Hepatocyte (in vitro differentiated cells): ENCODE data around the gene RASGRP1. TPM values are rescaled to one million over a fixed set of nuclear protein-coding genes. Genes with fewer than 3 reads are reported as not detected.

ENCODE experiments used
- DNase-seq: peaks from one replicate; pipeline ENCODE4 v3.0.0-alpha.2; 2016; ENCODE audit warnings: low spot score
- H2AFZ ChIP-seq: fragments of 200-600 bp; sonication (generic); 2 replicates; pipeline ENCODE4 v1.6.0; 2016; ENCODE audit warnings: antibody characterized with exemption, mild to moderate bottlenecking
- H3K27ac ChIP-seq: fragments of 200-600 bp; sonication (generic); 2 replicates; pipeline ENCODE4 v1.5.1; 2016; ENCODE audit warnings: mild to moderate bottlenecking
- H3K27me3 ChIP-seq: fragments of 200-600 bp; sonication (generic); 2 replicates; pipeline ENCODE4 v1.6.1; 2016
- H3K36me3 ChIP-seq: fragments of 200-600 bp; sonication (generic); replicated peaks from 2 replicates; pipeline ENCODE4 v1.5.1; 2016; ENCODE audit warnings: low read depth; ENCODE audit not compliant: insufficient read depth
- H3K4me1 ChIP-seq: fragments of 200-600 bp; sonication (generic); 2 replicates; pipeline ENCODE4 v1.5.1; 2016; ENCODE audit warnings: mild to moderate bottlenecking, moderate library complexity; ENCODE audit not compliant: insufficient read depth
- H3K4me2 ChIP-seq: fragments of 200-600 bp; sonication (generic); 2 replicates; pipeline ENCODE4 v1.6.0; 2016
- H3K4me3 ChIP-seq: fragments of 200-600 bp; sonication (generic); 2 replicates; pipeline ENCODE4 v1.5.1; 2016; ENCODE audit warnings: mild to moderate bottlenecking
- H3K79me2 ChIP-seq: fragments of 200-600 bp; sonication (generic); 2 replicates; pipeline ENCODE4 v1.6.0; 2017; ENCODE audit warnings: mild to moderate bottlenecking
- H3K9me2 ChIP-seq: fragments of 200-600 bp; sonication (generic); replicated peaks from 2 replicates; pipeline ENCODE4 v1.6.0; 2017; ENCODE audit warnings: mild to moderate bottlenecking; ENCODE audit not compliant: insufficient read depth
- H3K9me3 ChIP-seq: fragments of 200-600 bp; sonication (generic); 2 replicates; pipeline ENCODE4 v1.5.1; 2016; ENCODE audit warnings: low read depth, mild to moderate bottlenecking
- H4K20me1 ChIP-seq: fragments of 200-600 bp; sonication (generic); 2 replicates; pipeline ENCODE4 v1.6.0; 2016; ENCODE audit warnings: mild to moderate bottlenecking; ENCODE audit not compliant: insufficient read depth, poor library complexity, severe bottlenecking
- EZH2 ChIP-seq: fragments of 200-600 bp; sonication (generic); IDR thresholded peaks from 2 replicates; pipeline ENCODE4 v1.6.1; 2016; ENCODE audit warnings: antibody characterized with exemption, mild to moderate bottlenecking, borderline replicate concordance
- EZH2phosphoT487 ChIP-seq: fragments of 200-600 bp; sonication (generic); IDR thresholded peaks from one replicate; pipeline ENCODE4 v1.6.1; 2018; ENCODE audit warnings: antibody characterized with exemption, mild to moderate bottlenecking, low read depth, moderate library complexity; ENCODE audit not compliant: unreplicated experiment, severe bottlenecking
- WGBS: methylation state at CpG from one replicate; pipeline ENCODE4 v1.1.6; 2016; ENCODE audit warnings: low lambda C conversion rate; ENCODE audit errors: missing lambda C conversion rate; 5-methylcytosine and 5-hydroxymethylcytosine counted together
- polyA plus RNA-seq: library from polyadenylated mRNA; unstranded; fragments of >200 nt; fragmentation: Nextera tagmentation; extraction: Ambion mirVana; gene quantifications from 2 replicates; pipeline ENCODE4 v1.2.1, GENCODE V29; 2016
- total RNA-seq: library from RNA; depleted of rRNA; stranded (reverse); fragments of >200 nt; gene quantifications from 2 replicates; pipeline ENCODE4 v1.2.3, GENCODE V29; 2014
- TF ChIP-seq, protein P1 (sequence below): fragments of 200-600 bp; sonication (generic); IDR thresholded peaks from 2 replicates; pipeline ENCODE4 v1.5.1; 2016; ENCODE audit warnings: antibody characterized with exemption, mild to moderate bottlenecking; ENCODE audit not compliant: poor library complexity

RASGRP1 gene
- total and polyA plus RNA-seq, 2 experiments from 2014 or later = 0.41 to 0.53 TPM

DNA sequence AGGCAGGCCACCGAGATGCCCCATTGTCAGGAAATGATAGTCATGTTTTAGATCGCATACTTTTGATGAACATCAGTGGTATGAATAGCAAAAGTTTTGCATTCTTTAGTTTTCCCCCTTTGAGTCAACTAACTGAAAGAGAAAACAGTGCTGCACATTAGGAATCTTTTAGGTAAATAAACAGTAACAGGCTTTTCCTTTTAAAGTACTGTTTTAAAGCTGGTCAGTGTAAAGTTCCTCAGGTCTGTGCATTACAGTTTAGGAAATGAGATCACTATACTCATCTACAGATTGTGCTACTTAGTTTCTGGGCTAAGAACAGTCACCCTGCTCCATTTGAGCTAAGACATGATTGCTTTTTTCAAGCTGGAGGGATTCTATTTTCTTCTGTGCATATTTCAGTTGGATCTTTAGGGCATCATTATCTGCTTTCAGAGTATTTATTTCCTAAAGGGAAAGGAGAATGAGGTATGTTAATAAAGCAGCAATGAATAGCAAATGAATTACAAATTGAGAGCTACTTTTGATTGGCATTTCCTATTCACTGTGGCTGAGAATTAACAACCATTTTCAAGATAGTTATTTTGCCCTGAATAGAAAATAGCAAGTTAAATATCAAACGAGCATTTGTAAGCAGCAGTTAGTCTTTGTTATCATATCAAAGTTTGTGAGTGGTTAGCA is 74.2 kb downstream of the RASGRP1 start:
- 86% methylated on average over 3 of the region's 3 CpGs for WGBS
- H3K4me1 ChIP-seq = no peaks in the 10 kb centered on the region
- no peaks in the 10 kb centered on the region for H3K79me2 ChIP-seq
- H3K9me3 ChIP-seq = no peaks in the 10 kb centered on the region
- no peaks in the 10 kb centered on the region for H4K20me1 ChIP-seq
- H3K27ac ChIP-seq = no peak overlapping the region
- no peak overlapping the region for H3K4me3 ChIP-seq
- DNase-seq = no peak
- no peak overlapping the region for H2AFZ ChIP-seq
- TF ChIP-seq, protein P1, sequence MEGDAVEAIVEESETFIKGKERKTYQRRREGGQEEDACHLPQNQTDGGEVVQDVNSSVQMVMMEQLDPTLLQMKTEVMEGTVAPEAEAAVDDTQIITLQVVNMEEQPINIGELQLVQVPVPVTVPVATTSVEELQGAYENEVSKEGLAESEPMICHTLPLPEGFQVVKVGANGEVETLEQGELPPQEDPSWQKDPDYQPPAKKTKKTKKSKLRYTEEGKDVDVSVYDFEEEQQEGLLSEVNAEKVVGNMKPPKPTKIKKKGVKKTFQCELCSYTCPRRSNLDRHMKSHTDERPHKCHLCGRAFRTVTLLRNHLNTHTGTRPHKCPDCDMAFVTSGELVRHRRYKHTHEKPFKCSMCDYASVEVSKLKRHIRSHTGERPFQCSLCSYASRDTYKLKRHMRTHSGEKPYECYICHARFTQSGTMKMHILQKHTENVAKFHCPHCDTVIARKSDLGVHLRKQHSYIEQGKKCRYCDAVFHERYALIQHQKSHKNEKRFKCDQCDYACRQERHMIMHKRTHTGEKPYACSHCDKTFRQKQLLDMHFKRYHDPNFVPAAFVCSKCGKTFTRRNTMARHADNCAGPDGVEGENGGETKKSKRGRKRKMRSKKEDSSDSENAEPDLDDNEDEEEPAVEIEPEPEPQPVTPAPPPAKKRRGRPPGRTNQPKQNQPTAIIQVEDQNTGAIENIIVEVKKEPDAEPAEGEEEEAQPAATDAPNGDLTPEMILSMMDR = no peak
- no peak for TF ChIP-seq EZH2phosphoT487
- no peak for TF ChIP-seq EZH2
- no peaks in the 10 kb centered on the region for H3K36me3 ChIP-seq
- no peak overlapping the region for H3K4me2 ChIP-seq
- H3K27me3 ChIP-seq = no peaks in the 10 kb centered on the region
- H3K9me2 ChIP-seq = no peaks in the 10 kb centered on the region

DNA sequence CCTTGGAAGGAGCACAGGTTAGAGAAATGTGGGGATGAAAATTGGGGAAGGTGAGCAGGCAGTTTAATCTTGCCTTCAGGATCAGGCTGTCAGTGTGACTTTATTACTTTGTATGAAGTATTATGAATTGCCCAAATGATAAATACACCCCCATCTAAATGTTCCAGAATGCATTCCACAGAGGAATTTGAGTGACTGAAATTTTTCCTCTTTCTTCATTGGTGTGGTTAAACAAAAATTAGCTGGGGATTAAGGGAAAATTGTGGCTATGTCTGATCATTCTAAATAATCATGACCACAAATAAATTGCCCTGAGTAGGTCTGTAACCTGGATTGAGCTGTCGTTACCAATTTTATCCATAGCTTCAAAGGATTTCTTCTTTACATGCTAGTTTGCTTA is 77.2 kb downstream of the RASGRP1 start:
- H2AFZ ChIP-seq = no peak overlapping the region
- no peak overlapping the region for H3K4me3 ChIP-seq
- H3K9me2 ChIP-seq = no peaks in the 10 kb centered on the region
- no peak overlapping the region for H3K27ac ChIP-seq
- H3K27me3 ChIP-seq = no peaks in the 10 kb centered on the region
- 93% methylated on average over 1 of the region's 1 CpG for WGBS
- H4K20me1 ChIP-seq = no peaks in the 10 kb centered on the region
- no peak overlapping the region for H3K4me2 ChIP-seq
- H3K4me1 ChIP-seq = no peaks in the 10 kb centered on the region
- TF ChIP-seq EZH2 (no peak), EZH2phosphoT487 (no peak)
- H3K9me3 ChIP-seq = no peaks in the 10 kb centered on the region
- no peaks in the 10 kb centered on the region for H3K79me2 ChIP-seq
- no peak for DNase-seq
- H3K36me3 ChIP-seq = no peaks in the 10 kb centered on the region

DNA sequence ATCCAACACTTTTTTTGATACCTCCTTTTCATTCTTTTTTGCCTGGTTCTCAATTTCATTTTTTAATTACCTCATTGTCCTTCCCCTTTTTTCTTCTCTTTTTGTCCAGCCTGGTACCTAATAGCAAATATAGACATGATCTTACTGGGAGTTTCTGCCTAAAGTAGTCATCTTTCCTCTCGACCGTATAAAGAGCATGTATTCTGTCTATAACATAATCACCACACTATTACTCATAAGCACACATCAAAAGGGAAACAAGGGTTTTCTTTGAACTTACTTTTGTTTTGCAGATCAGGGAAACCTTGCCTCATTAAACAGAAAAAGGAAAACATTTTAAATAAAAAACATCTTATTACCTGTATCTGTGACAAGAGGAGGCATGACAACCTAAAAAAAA is 77.7 kb downstream of the RASGRP1 start:
- Histone ChIP-seq H3K9me2 (no peaks in the 10 kb centered on the region), H3K27ac (no peak overlapping the region), H4K20me1 (no peaks in the 10 kb centered on the region), H3K27me3 (no peaks in the 10 kb centered on the region), H2AFZ (no peak overlapping the region), H3K36me3 (no peaks in the 10 kb centered on the region), H3K4me2 (no peak overlapping the region), H3K79me2 (no peaks in the 10 kb centered on the region), H3K4me1 (no peaks in the 10 kb centered on the region), H3K4me3 (no peak overlapping the region), H3K9me3 (no peaks in the 10 kb centered on the region)
- 89% methylated on average over 2 of the region's 2 CpGs for WGBS
- DNase-seq = no peak
- TF ChIP-seq EZH2phosphoT487 = no peak
- no peak for TF ChIP-seq EZH2
- TF ChIP-seq, protein P1 = no peak

DNA sequence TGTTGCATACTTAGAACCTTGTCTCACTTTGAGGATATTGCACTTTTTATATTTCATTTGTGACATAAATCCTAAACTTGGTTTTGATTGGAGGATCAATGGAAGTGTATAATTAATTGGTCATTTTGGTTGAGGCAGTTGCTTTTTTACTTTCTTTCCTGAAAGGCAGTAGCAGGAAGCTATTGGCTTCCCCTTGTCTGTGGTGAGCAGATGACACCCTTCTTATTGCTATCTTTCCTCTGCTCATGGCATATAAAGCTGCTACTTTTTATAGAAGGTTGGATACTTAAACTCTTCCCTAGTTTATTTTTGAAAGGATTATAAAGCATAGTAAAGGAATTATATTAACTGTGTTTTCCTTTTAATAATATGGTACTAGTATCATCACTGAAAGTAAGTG is 82.0 kb downstream of the RASGRP1 start:
- Histone ChIP-seq H3K27ac (no peak overlapping the region), H2AFZ (no peak overlapping the region), H3K9me3 (no peaks in the 10 kb centered on the region), H3K9me2 (no peaks in the 10 kb centered on the region), H3K4me1 (no peaks in the 10 kb centered on the region), H4K20me1 (no peaks in the 10 kb centered on the region), H3K27me3 (no peaks in the 10 kb centered on the region), H3K36me3 (no peaks in the 10 kb centered on the region), H3K79me2 (no peaks in the 10 kb centered on the region), H3K4me3 (no peak overlapping the region), H3K4me2 (no peak overlapping the region)
- no peak for DNase-seq
- TF ChIP-seq, protein P1 = no peak
- TF ChIP-seq EZH2 = no peak
- no peak for TF ChIP-seq EZH2phosphoT487
